GM12872 (cell line): ENCODE data around the gene VCX3A.

Source experiments
- CTCF ChIP-seq: IDR thresholded peaks from 3 replicates; pipeline ENCODE4 v1.5.1; 2011; ENCODE audit warnings: low read depth, mild to moderate bottlenecking, low read length, moderate library complexity; ENCODE audit not compliant: insufficient read depth

The VCX3A gene

DNA sequence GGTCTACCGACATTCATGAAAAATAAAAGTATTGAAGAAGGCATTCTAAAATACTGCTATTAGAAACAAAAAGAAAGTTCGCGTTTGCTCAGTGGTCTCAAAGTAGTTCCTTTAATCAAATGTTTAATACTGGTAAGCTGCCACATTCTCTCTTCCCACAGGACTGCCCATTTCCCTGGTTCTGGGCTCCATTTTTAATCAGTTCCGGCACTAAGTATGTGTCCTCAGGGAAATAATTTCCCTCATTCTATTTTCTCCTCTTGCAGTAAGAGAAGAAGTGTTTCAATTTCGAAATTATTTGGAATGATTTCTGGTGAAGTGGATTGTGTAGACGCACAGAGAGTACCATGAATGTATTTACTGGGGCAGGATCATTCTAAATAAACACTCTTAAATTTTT lies 17.5 kb downstream of the VCX3A start:
- no peak for TF ChIP-seq CTCF

DNA sequence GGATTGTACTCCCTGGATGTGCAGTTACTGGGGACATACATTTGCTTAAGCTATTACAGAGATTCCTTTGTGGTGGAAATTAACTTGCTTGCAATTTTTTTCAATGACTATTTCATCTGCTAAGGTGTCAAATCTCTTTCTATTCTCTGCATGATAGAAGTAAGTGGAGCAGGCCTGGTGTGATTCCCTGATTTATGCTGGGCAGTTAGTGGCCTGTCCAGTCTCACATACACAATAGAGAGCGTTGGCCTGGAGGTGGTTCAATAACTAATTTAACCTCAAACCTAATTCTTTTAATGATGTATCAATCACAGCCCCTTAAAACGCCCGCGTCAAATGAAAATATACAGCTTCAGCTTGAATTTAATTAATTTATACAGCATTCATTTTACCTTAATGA lies 28.5 kb downstream of the VCX3A start:
- TF ChIP-seq CTCF, result no peak

- no peak for TF ChIP-seq CTCF
Observed at GRCh38 chrX:6505960-6506359, 29.0 kb downstream of the VCX3A start.

GRCh38 chrX:6500719-6501118 lies 34.2 kb downstream of the VCX3A start:
- no peak for TF ChIP-seq CTCF

DNA sequence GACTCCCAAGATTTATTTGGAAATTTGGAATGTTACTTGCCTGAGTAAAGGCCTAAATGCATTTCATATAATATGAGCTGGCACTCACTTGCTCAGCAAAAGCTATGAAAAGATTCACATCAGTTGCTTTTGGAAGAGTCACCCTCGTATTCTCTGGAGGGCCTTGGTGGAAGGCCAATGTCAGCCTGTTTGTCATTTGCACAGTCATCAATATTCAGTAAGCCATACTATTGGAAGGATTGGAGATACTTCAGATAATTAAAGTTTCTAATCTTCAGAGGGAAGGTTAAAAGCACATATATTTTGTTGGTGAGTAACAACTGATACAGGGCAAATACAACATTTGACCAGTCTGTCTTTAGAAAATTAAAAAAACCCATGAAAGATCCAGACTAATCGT lies 36.6 kb downstream of the VCX3A start:
- TF ChIP-seq CTCF, result no peak
